ENCODE results near the gene ZCCHC7. TPM values are rescaled to one million over a fixed set of nuclear protein-coding genes. Genes with fewer than 3 reads are reported as not detected.
"Not testable (repeated sequence)": the region's sequence is repeated elsewhere in the genome, so short reads cannot be mapped to it uniquely, and the experiment has no call there.

ZCCHC7 gene
- total RNA-seq, 1 donor from 2014 or later = 20.4 TPM

GRCh38 chr9:37107701-37108100 is 12.7 kb upstream of the ZCCHC7 start:
- DNase-seq (no peak), ATAC-seq (no peak)
- H3K27me3 ChIP-seq (ENCODE audit: low read depth) = peaks cover 6% of the 10 kb centered on the region
- intact Hi-C loops (cut with DNase I) = no loop called here
- no peak overlapping the region for H3K27ac ChIP-seq
- TF ChIP-seq CTCF (IDR thresholded peaks at IDR 0.05) = no peak
- H3K4me3 ChIP-seq = no peak overlapping the region
- H3K9me3 ChIP-seq = no peaks in the 10 kb centered on the region
- no peaks in the 10 kb centered on the region for H3K4me1 ChIP-seq
- H3K36me3 ChIP-seq = no peaks in the 10 kb centered on the region

- H3K36me3 ChIP-seq; H3K4me1 ChIP-seq; H3K9me3 ChIP-seq; ATAC-seq; H3K4me3 ChIP-seq; intact Hi-C loops (cut with DNase I); H3K27me3 ChIP-seq (ENCODE audit: low read depth); H3K27ac ChIP-seq; DNase-seq: not testable (repeated sequence)
These were observed 5.9 kb upstream of the ZCCHC7 start for GRCh38 chr9:37114442-37114841.

GRCh38 chr9:37117956-37118355 is 2.4 kb upstream of the ZCCHC7 start:
- DNase-seq (no peak), ATAC-seq (no peak)
- Histone ChIP-seq H3K36me3 (no peaks in the 10 kb centered on the region), H3K4me1 (peaks cover 14% of the 10 kb centered on the region), H3K4me3 (no peak overlapping the region), H3K27me3 (ENCODE audit: low read depth) (no peaks in the 10 kb centered on the region), H3K9me3 (no peaks in the 10 kb centered on the region), H3K27ac (no peak overlapping the region)
- intact Hi-C loops (cut with DNase I) = no loop called here
- no peak for TF ChIP-seq CTCF (IDR thresholded peaks at IDR 0.05)

- intact Hi-C loops (cut with DNase I) = no loop called here
- Histone ChIP-seq H3K9me3 (no peaks in the 10 kb centered on the region), H3K27ac (no peak overlapping the region), H3K27me3 (ENCODE audit: low read depth) (no peaks in the 10 kb centered on the region), H3K36me3 (no peaks in the 10 kb centered on the region), H3K4me1 (peaks cover 14% of the 10 kb centered on the region), H3K4me3 (no peak overlapping the region)
- no peak for TF ChIP-seq CTCF (IDR thresholded peaks at IDR 0.05)
- no peak for DNase-seq
- ATAC-seq = no peak
These were observed 1.0 kb upstream of the ZCCHC7 start for GRCh38 chr9:37119360-37119759.

GRCh38 chr9:37120843-37121335 is 515 bp downstream of the ZCCHC7 start:
- Histone ChIP-seq H3K4me1 (peaks cover 14% of the 10 kb centered on the region), H3K27ac (peak overlapping the region; percentile 97), H3K4me3 (peak overlapping the region; percentile 78)
- H3K27me3 ChIP-seq (ENCODE audit: low read depth); intact Hi-C loops (cut with DNase I); H3K36me3 ChIP-seq; H3K9me3 ChIP-seq: not testable (repeated sequence)
- DNase-seq (peak; percentile 65), ATAC-seq (peak; percentile 64 to 69)

- Histone ChIP-seq H3K4me1 (peaks cover 16% of the 10 kb centered on the region), H3K9me3 (no peaks in the 10 kb centered on the region), H3K27ac (no peak overlapping the region), H3K36me3 (peaks cover 6% of the 10 kb centered on the region), H3K27me3 (ENCODE audit: low read depth) (no peaks in the 10 kb centered on the region), H3K4me3 (no peak overlapping the region)
- no peak for DNase-seq
- no peak for ATAC-seq
- no peak for TF ChIP-seq CTCF (IDR thresholded peaks at IDR 0.05)
- intact Hi-C loops (cut with DNase I) = no loop called here
These were observed 1.5 kb downstream of the ZCCHC7 start for GRCh38 chr9:37121881-37122280.

All from lower lobe of right lung (tissue), 2 donors.